ENCODE results near the gene DLG2. TPM values are rescaled to one million over a fixed set of nuclear protein-coding genes. Genes with fewer than 3 reads are reported as not detected.

The DLG2 gene
- polyA plus RNA-seq, 1 experiment: 0.68 TPM

DNA sequence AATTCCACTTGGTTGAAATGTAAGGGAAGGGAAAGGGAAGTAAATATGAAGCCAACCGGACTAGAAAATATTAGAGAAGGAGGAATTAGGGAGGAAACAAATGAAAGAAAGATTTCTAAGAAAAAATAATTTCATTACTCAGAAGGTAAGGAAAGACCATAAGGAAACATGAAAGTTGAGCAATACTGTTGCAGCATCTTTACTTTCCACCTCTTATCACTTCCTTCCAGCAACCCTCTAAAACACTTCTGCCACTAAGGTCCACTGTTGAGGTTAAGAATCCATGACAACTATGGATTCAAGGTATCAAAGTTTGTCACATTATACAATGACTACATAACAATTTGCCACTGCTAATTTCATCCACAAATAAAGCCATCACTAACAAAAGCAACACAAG lies 308.6 kb downstream of the DLG2 start:
- Histone ChIP-seq H3K27me3 (ENCODE audit: control insufficient read depth, insufficient read depth, low read length) (no peaks in the 10 kb centered on the region), H3K9me3 (ENCODE audit: control insufficient read depth, insufficient read depth, low read length) (no peaks in the 10 kb centered on the region), H3K4me3 (ENCODE audit: low read depth, low read length) (no peak overlapping the region), H3K27ac (ENCODE audit: low read depth, low read length) (no peak overlapping the region)
- TF ChIP-seq, protein P1, sequence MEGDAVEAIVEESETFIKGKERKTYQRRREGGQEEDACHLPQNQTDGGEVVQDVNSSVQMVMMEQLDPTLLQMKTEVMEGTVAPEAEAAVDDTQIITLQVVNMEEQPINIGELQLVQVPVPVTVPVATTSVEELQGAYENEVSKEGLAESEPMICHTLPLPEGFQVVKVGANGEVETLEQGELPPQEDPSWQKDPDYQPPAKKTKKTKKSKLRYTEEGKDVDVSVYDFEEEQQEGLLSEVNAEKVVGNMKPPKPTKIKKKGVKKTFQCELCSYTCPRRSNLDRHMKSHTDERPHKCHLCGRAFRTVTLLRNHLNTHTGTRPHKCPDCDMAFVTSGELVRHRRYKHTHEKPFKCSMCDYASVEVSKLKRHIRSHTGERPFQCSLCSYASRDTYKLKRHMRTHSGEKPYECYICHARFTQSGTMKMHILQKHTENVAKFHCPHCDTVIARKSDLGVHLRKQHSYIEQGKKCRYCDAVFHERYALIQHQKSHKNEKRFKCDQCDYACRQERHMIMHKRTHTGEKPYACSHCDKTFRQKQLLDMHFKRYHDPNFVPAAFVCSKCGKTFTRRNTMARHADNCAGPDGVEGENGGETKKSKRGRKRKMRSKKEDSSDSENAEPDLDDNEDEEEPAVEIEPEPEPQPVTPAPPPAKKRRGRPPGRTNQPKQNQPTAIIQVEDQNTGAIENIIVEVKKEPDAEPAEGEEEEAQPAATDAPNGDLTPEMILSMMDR (IDR thresholded peaks at IDR 0.05; ENCODE audit: low read depth, low read length): no peak
- no peak for DNase-seq (ENCODE audit: low read depth, low spot score)
- POLR2A ChIA-PET: no interaction called here
- CTCF ChIA-PET: no interaction called here

DNA sequence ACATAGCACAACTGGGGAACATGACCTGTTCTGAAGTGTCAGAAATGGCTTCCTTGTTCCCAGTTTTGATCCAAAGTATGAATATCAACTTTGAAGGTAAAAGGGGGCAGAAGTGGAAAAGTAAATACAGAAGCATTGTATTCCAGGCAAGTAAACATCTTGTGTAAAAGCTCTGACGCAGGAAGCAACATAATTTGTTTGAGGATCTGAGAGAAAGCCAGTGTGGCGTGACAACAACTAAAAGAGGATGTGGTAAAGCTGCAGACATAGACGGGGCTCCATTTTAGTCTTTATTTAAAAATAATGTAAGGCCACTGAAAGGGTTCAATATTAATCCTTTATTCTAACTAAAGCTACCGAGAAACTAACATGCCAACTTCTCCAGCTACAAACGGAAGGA lies 310.2 kb downstream of the DLG2 start:
- Histone ChIP-seq H3K27ac (ENCODE audit: low read depth, low read length) (no peak overlapping the region), H3K27me3 (ENCODE audit: control insufficient read depth, insufficient read depth, low read length) (no peaks in the 10 kb centered on the region), H3K4me3 (ENCODE audit: low read depth, low read length) (no peak overlapping the region), H3K9me3 (ENCODE audit: control insufficient read depth, insufficient read depth, low read length) (no peaks in the 10 kb centered on the region)
- no peak for DNase-seq (ENCODE audit: low read depth, low spot score)
- CTCF ChIA-PET: no interaction called here
- POLR2A ChIA-PET: no interaction called here
- TF ChIP-seq, protein P1 (IDR thresholded peaks at IDR 0.05; ENCODE audit: low read depth, low read length): no peak

DNA sequence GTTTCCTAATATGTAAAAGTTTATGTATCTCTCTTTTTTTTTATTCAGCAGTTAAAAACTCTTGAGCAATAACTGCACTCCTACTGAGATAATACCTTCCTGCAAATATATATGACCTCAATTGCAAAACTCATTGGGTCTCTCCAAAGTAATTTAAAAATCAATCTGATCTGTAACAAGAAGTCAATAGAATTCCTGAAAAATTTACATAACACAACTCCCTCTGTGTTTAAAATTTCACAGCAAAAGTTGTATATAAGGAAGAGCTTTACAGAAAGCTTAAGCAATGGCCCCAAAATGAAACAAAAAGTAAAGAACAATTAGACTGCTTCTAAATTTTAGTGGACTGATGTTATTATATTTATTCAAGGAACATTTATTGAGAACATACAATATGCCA lies 313.4 kb downstream of the DLG2 start:
- TF ChIP-seq, protein P1 (IDR thresholded peaks at IDR 0.05; ENCODE audit: low read depth, low read length): no peak
- DNase-seq (ENCODE audit: low read depth, low spot score): no peak
- ChIA-PET POLR2A (no interaction called here), CTCF (no interaction called here)
- no peaks in the 10 kb centered on the region for H3K27me3 ChIP-seq (ENCODE audit: control insufficient read depth, insufficient read depth, low read length)
- no peak overlapping the region for H3K4me3 ChIP-seq (ENCODE audit: low read depth, low read length)
- H3K9me3 ChIP-seq (ENCODE audit: control insufficient read depth, insufficient read depth, low read length): no peaks in the 10 kb centered on the region
- no peak overlapping the region for H3K27ac ChIP-seq (ENCODE audit: low read depth, low read length)

DNA sequence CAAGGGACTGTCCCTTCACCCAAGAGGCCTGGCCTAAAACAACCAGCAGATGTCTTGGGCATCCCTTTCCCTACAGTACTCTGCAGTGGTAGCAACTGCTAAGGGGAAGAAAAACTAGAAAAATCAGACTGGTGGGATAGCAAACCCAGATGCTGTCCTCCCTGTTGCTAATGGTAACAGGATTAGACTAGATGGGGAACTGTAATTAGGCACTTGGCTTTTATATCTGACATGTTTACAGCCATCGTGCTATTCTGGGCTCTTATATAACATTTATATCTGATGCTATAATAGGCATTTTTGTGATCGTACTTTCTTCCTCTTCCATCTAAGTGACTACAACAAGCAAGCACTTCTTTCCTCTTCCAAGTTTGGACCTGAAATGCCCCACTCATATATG lies 316.7 kb downstream of the DLG2 start:
- H3K9me3 ChIP-seq (ENCODE audit: control insufficient read depth, insufficient read depth, low read length): no peaks in the 10 kb centered on the region
- DNase-seq (ENCODE audit: low read depth, low spot score): no peak
- CTCF ChIA-PET: no interaction called here
- POLR2A ChIA-PET: no interaction called here
- H3K27me3 ChIP-seq (ENCODE audit: control insufficient read depth, insufficient read depth, low read length): no peaks in the 10 kb centered on the region
- no peak overlapping the region for H3K27ac ChIP-seq (ENCODE audit: low read depth, low read length)
- TF ChIP-seq, protein P1 (IDR thresholded peaks at IDR 0.05; ENCODE audit: low read depth, low read length): no peak
- H3K4me3 ChIP-seq (ENCODE audit: low read depth, low read length): no peak overlapping the region

DNA sequence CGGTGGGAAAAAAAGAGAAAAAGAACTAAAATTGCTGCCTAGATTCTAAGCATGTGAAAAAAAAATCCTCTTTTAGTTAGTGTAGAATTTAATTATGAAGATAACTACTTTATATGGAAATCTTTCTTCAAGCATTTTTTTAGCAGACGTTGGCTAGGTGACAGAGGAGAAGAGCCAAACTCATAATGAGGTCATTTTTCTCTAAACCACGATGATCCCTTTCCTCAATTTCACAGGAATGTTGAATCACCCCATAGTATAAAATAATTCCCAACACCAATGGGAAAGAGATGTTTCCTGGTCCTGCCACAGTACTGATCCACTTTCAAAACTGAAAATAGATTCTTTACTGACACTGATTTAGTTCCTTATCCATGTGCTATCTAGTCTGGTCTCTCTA lies 319.8 kb downstream of the DLG2 start:
- H3K4me3 ChIP-seq (ENCODE audit: low read depth, low read length): no peak overlapping the region
- TF ChIP-seq, protein P1 (IDR thresholded peaks at IDR 0.05; ENCODE audit: low read depth, low read length): no peak
- no peak overlapping the region for H3K27ac ChIP-seq (ENCODE audit: low read depth, low read length)
- no peaks in the 10 kb centered on the region for H3K9me3 ChIP-seq (ENCODE audit: control insufficient read depth, insufficient read depth, low read length)
- ChIA-PET POLR2A (no interaction called here), CTCF (no interaction called here)
- no peaks in the 10 kb centered on the region for H3K27me3 ChIP-seq (ENCODE audit: control insufficient read depth, insufficient read depth, low read length)
- DNase-seq (ENCODE audit: low read depth, low spot score): no peak
